ENCODE data around the gene SORL1. TPM values are rescaled to one million over a fixed set of nuclear protein-coding genes. Genes with fewer than 3 reads are reported as not detected.

Gene SORL1
- total and polyA plus RNA-seq, 9 of the 15 experiments (the other 6 are each of a cell fraction or from before 2014, with no cell fraction given) = 0.01 to 0.66 TPM; not detected in 7

GRCh38 chr11:121435132-121435531, 17.0 kb upstream of the SORL1 start:
- in situ Hi-C loops (cut with MboI) (no loop called here), intact Hi-C loops (cut with micrococcal nuclease) (no loop called here)
- FAIRE-seq (no peak), ATAC-seq (no peak), DNase-seq (ENCODE audit: extremely low read depth in 1 of 4, low spot score in 3 of 4) (no peak)
- H3K4me3 ChIP-seq = no peak overlapping the region
- H3K9me3 ChIP-seq (replicated peaks; ENCODE audit: control insufficient read depth, insufficient read depth, low read depth, low read length) = no peaks in the 10 kb centered on the region
- no peak overlapping the region for H3K9ac ChIP-seq (ENCODE audit: insufficient read depth in 1 of 2, low read depth in 2 of 2, low read length in 2 of 2)
- TF ChIP-seq SRSF3 (IDR thresholded peaks at IDR 0.05; ENCODE audit: insufficient read depth, low read length) (no peak), TAF7 (tag; IDR thresholded peaks at IDR 0.05) (no peak), ZFP30 (CRISPR knock-in tag; IDR thresholded peaks at IDR 0.05; ENCODE audit: borderline replicate concordance) (no peak), ZC3H11A (IDR thresholded peaks at IDR 0.05; ENCODE audit: low read depth, low read length) (no peak), IFI16 (CRISPR knock-in tag; IDR thresholded peaks at IDR 0.05) (no peak), SETDB1 (IDR thresholded peaks at IDR 0.05; ENCODE audit: low read length) (no peak), NUFIP1 (IDR thresholded peaks at IDR 0.05; ENCODE audit: partially characterized antibody) (no peak), ZNF274 (IDR thresholded peaks at IDR 0.05; ENCODE audit: borderline replicate concordance, low read depth, low read length) (no peak)
- TF ChIP-seq, protein P1, sequence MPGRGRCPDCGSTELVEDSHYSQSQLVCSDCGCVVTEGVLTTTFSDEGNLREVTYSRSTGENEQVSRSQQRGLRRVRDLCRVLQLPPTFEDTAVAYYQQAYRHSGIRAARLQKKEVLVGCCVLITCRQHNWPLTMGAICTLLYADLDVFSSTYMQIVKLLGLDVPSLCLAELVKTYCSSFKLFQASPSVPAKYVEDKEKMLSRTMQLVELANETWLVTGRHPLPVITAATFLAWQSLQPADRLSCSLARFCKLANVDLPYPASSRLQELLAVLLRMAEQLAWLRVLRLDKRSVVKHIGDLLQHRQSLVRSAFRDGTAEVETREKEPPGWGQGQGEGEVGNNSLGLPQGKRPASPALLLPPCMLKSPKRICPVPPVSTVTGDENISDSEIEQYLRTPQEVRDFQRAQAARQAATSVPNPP (IDR thresholded peaks at IDR 0.05; ENCODE audit: borderline replicate concordance, insufficient read depth, insufficient read length) = no peak
- H3K4me1 ChIP-seq (replicated peaks in 1 of 2; ENCODE audit: control insufficient read depth in 2 of 2, insufficient read depth in 2 of 2, low read length in 2 of 2) = no peaks in the 10 kb centered on the region
- CTCF ChIA-PET (ENCODE audit: low intra/inter-chr PET ratio) = no interaction called here
- POLR2A ChIA-PET = no interaction called here
- BruUV-seq (replicated peaks) = no TSS peak
- WGBS (ENCODE audit: insufficient coverage, low coverage, missing lambda C conversion rate) = 0% methylated on average over 4 of the region's 4 CpGs
- no peak overlapping the region for H3K4me2 ChIP-seq (ENCODE audit: insufficient read depth, low read length)
- H3K27ac ChIP-seq (ENCODE audit: extremely low read depth, low read depth, low read length) = no peak overlapping the region
- no peaks in the 10 kb centered on the region for H3K27me3 ChIP-seq (ENCODE audit: control insufficient read depth in 2 of 2, insufficient read depth in 2 of 2, low read length in 2 of 2)
- H4K20me1 ChIP-seq (replicated peaks; ENCODE audit: control insufficient read depth, insufficient read depth, low read length) = no peaks in the 10 kb centered on the region
- H3K36me3 ChIP-seq (ENCODE audit: control insufficient read depth, insufficient read depth, low read length) = no peaks in the 10 kb centered on the region
- H2AFZ ChIP-seq (ENCODE audit: low read depth, low read length) = no peak overlapping the region
- H3K9me1 ChIP-seq (ENCODE audit: control insufficient read depth, insufficient read depth, low read length) = no peaks in the 10 kb centered on the region
- H3K79me2 ChIP-seq (ENCODE audit: control insufficient read depth, insufficient read depth, low read length) = no peaks in the 10 kb centered on the region
